KMS-11 (cell line): ENCODE results near the gene THRB.

Experiments
- H2AFZ ChIP-seq: fragments of 200-600 bp; sonication (generic); 2 replicates; pipeline ENCODE4 v1.6.1; 2016; ENCODE audit warnings: antibody characterized with exemption, mixed run types, low read depth
- H3K27ac ChIP-seq: fragments of 200-600 bp; sonication (generic); 2 replicates; pipeline ENCODE4 v1.6.1; 2016; ENCODE audit warnings: mild to moderate bottlenecking, mixed run types
- H3K27me3 ChIP-seq: fragments of 200-600 bp; sonication (generic); 2 replicates; pipeline ENCODE4 v1.6.1; 2017; ENCODE audit warnings: mild to moderate bottlenecking, low read depth, mixed run types, moderate library complexity; ENCODE audit not compliant: insufficient read depth
- H3K36me3 ChIP-seq: fragments of 200-600 bp; sonication (generic); 2 replicates; pipeline ENCODE4 v1.6.1; 2017; ENCODE audit warnings: mild to moderate bottlenecking, mixed run types; ENCODE audit not compliant: insufficient read depth
- H3K4me1 ChIP-seq: fragments of 200-600 bp; sonication (generic); 2 replicates; pipeline ENCODE4 v1.6.1; 2016; ENCODE audit warnings: mild to moderate bottlenecking, low read depth, mixed run types; ENCODE audit not compliant: poor library complexity, severe bottlenecking
- H3K4me2 ChIP-seq: fragments of 200-600 bp; sonication (generic); 2 replicates; pipeline ENCODE4 v1.7.0; 2016; ENCODE audit warnings: mild to moderate bottlenecking, mixed run types
- H3K4me3 ChIP-seq: fragments of 200-600 bp; sonication (generic); IDR thresholded peaks from 2 replicates; pipeline ENCODE4 v1.6.1; 2017; ENCODE audit warnings: low read depth, low read length, mixed read lengths; ENCODE audit not compliant: insufficient read depth
- H3K79me2 ChIP-seq: fragments of 200-600 bp; sonication (generic); 2 replicates; pipeline ENCODE4 v1.6.1; 2016; ENCODE audit warnings: low read depth, mixed run types; ENCODE audit not compliant: insufficient read depth
- H3K9ac ChIP-seq: fragments of 200-600 bp; sonication (generic); 2 replicates; pipeline ENCODE4 v1.6.1; 2016; ENCODE audit warnings: mild to moderate bottlenecking, mixed run types
- H4K20me1 ChIP-seq: fragments of 200-600 bp; sonication (generic); 2 replicates; pipeline ENCODE4 v1.6.1; 2016; ENCODE audit warnings: mild to moderate bottlenecking, mixed run types; ENCODE audit not compliant: insufficient read depth
- CTCF ChIP-seq: fragments of 200-600 bp; sonication (generic); conservative IDR thresholded peaks from 2 replicates; pipeline ENCODE4 v1.6.1; 2017; ENCODE audit warnings: low read depth, mild to moderate bottlenecking, antibody characterized with exemption, low read length, moderate library complexity, mixed read lengths

THRB gene

GRCh38 chr3:24340966-24341365 is 153.7 kb downstream of the THRB start:
- no peak for TF ChIP-seq CTCF
- Histone ChIP-seq H3K9ac (no peak overlapping the region), H3K4me1 (no peaks in the 10 kb centered on the region), H3K27me3 (no peaks in the 10 kb centered on the region), H4K20me1 (no peaks in the 10 kb centered on the region), H3K4me2 (no peak overlapping the region), H3K4me3 (no peak overlapping the region), H3K36me3 (no peaks in the 10 kb centered on the region), H2AFZ (no peak overlapping the region), H3K27ac (no peak overlapping the region), H3K79me2 (no peaks in the 10 kb centered on the region)

DNA sequence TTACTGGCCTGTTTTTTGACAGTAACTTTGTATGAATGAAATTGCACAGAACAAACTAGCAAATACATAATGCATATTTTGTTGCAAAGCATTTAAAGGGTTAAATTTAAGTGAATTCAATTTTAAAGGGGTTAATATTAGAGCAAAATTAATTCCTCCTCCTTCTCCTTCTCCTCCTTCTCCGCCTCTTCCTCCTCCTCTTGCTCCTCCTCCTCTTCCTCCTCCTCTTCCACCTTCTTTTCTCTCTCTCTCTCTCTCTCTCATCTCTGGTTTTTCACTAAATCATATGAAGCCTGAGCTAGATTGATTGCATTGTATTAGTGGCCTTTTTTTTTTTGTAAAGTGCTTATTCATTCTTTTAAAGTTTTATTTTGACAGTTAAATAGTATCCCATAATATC is 154.5 kb downstream of the THRB start:
- Histone ChIP-seq H3K4me2 (no peak overlapping the region), H3K4me3 (no peak overlapping the region), H4K20me1 (no peaks in the 10 kb centered on the region), H3K27me3 (no peaks in the 10 kb centered on the region), H2AFZ (no peak overlapping the region), H3K4me1 (no peaks in the 10 kb centered on the region), H3K27ac (no peak overlapping the region), H3K79me2 (no peaks in the 10 kb centered on the region), H3K9ac (no peak overlapping the region), H3K36me3 (no peaks in the 10 kb centered on the region)
- TF ChIP-seq CTCF = no peak

- Histone ChIP-seq H2AFZ (no peak overlapping the region), H3K4me1 (no peaks in the 10 kb centered on the region), H3K36me3 (no peaks in the 10 kb centered on the region), H4K20me1 (no peaks in the 10 kb centered on the region), H3K9ac (no peak overlapping the region), H3K27me3 (no peaks in the 10 kb centered on the region), H3K4me2 (no peak overlapping the region), H3K79me2 (no peaks in the 10 kb centered on the region), H3K27ac (no peak overlapping the region), H3K4me3 (no peak overlapping the region)
- no peak for TF ChIP-seq CTCF
Observed at GRCh38 chr3:24339266-24339825, 155.3 kb downstream of the THRB start.

DNA sequence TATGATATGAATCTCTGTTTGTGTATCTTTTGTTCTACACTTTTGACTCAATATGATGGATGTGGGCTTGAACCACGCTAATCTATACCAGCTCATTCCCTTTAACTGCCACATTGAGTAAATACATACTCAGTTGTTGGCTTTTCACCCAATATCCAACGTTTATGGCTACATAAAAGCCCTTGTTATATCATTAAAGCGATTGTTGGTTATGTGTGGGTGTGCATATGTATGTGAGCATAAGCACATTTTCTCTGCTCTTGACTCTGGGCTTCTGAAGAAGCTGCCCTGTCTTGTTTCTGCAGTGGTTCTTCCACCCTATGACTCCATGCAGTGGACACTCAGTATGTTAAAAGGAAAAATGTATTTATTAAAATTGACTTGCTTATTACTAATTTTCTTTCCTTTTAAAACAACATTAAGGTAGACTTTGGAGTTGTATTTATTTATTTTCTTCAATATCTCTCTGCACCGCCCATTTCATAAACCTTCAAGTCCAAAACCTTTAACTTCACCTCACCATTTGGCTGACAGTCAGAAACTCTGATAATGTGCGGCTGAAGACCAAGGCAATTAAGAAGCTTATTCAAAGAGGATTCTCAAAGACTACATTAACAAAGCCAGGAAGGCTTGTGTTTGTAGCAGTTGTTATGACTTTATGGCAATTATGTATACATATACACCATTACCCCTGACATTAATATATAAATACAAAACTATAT is 156.1 kb downstream of the THRB start:
- TF ChIP-seq CTCF = no peak

More for the DNA sequence above, 156.1 kb downstream of the THRB start:
- no peak overlapping the region for H3K4me3 ChIP-seq
- H3K9ac ChIP-seq = no peak overlapping the region
- H3K4me1 ChIP-seq = no peaks in the 10 kb centered on the region
- no peak overlapping the region for H3K27ac ChIP-seq
- no peaks in the 10 kb centered on the region for H4K20me1 ChIP-seq
- no peaks in the 10 kb centered on the region for H3K36me3 ChIP-seq
- H3K4me2 ChIP-seq = no peak overlapping the region
- H3K79me2 ChIP-seq = no peaks in the 10 kb centered on the region
- H2AFZ ChIP-seq = no peak overlapping the region
- no peaks in the 10 kb centered on the region for H3K27me3 ChIP-seq
